ENCODE results near the gene OBI1. TPM values are rescaled to one million over a fixed set of nuclear protein-coding genes. Genes with fewer than 3 reads are reported as not detected.

The OBI1 gene
- total and polyA plus RNA-seq, 3 experiments from 2014 or later: 12.6 to 20.9 (median 20.6) TPM

- H3K4me1 Mint-ChIP-seq: peaks cover 4 to 9% (median 5%) of the 10 kb centered on the region in 3 donors
- Histone ChIP-seq H3K4me1 (ENCODE audit: insufficient read depth, low read length) (no peaks in the 10 kb centered on the region), H3K27ac (ENCODE audit: low read depth, low read length) (no peak overlapping the region), H3K4me3 (ENCODE audit: low read length) (no peak overlapping the region), H3K36me3 (ENCODE audit: insufficient read depth, low read length) (no peaks in the 10 kb centered on the region), H3K27me3 (ENCODE audit: insufficient read depth, low read length, poor library complexity, severe bottlenecking) (peaks cover 25% of the 10 kb centered on the region), H3K9me3 (ENCODE audit: low read length) (no peaks in the 10 kb centered on the region)
- DNase-seq: no peak
- H3K4me3 Mint-ChIP-seq: peak overlapping the region in 2 of 7 donors; percentile 57 to 61
- H3K27me3 Mint-ChIP-seq: peaks cover 59 to 83% of the 10 kb centered on the region in 2 donors
- peak overlapping the region in 1 of 8 donors; percentile 5 for H3K27ac Mint-ChIP-seq
- peaks cover 3 to 31% (median 10%) of the 10 kb centered on the region in 5 donors for H3K9me3 Mint-ChIP-seq
- ChIA-PET POLR2A (no interaction called here), CTCF (no interaction called here)
- no peaks in the 10 kb centered on the region for H3K36me3 Mint-ChIP-seq
Measured at GRCh38 chr13:78586706-78587105, 72.2 kb downstream of the OBI1 start.

- Mint-ChIP-seq H3K4me1 (no peaks in the 10 kb centered on the region), H3K9me3 (peaks cover 0 to 5% (median 0%) of the 10 kb centered on the region in 5 donors), H3K36me3 (no peaks in the 10 kb centered on the region), H3K27me3 (peaks cover 10 to 62% of the 10 kb centered on the region in 2 donors), H3K4me3 (no peak overlapping the region), H3K27ac (no peak overlapping the region)
- Histone ChIP-seq H3K4me1 (ENCODE audit: insufficient read depth, low read length) (no peaks in the 10 kb centered on the region), H3K4me3 (ENCODE audit: low read length) (no peak overlapping the region), H3K36me3 (ENCODE audit: insufficient read depth, low read length) (no peaks in the 10 kb centered on the region), H3K27me3 (ENCODE audit: insufficient read depth, low read length, poor library complexity, severe bottlenecking) (no peaks in the 10 kb centered on the region), H3K9me3 (ENCODE audit: low read length) (no peaks in the 10 kb centered on the region), H3K27ac (ENCODE audit: low read depth, low read length) (no peak overlapping the region)
- no peak for DNase-seq
- ChIA-PET POLR2A (no interaction called here), CTCF (no interaction called here)
Measured at GRCh38 chr13:78576261-78576660, 82.7 kb downstream of the OBI1 start.

GRCh38 chr13:78572459-78572858 lies 86.5 kb downstream of the OBI1 start:
- Mint-ChIP-seq H3K27me3 (peaks cover 10 to 40% of the 10 kb centered on the region in 2 donors), H3K9me3 (peaks cover 0 to 5% (median 0%) of the 10 kb centered on the region in 5 donors), H3K4me1 (no peaks in the 10 kb centered on the region), H3K36me3 (no peaks in the 10 kb centered on the region), H3K4me3 (no peak overlapping the region), H3K27ac (no peak overlapping the region)
- Histone ChIP-seq H3K27me3 (ENCODE audit: insufficient read depth, low read length, poor library complexity, severe bottlenecking) (peaks cover 3% of the 10 kb centered on the region), H3K36me3 (ENCODE audit: insufficient read depth, low read length) (no peaks in the 10 kb centered on the region), H3K27ac (ENCODE audit: low read depth, low read length) (no peak overlapping the region), H3K4me1 (ENCODE audit: insufficient read depth, low read length) (no peaks in the 10 kb centered on the region), H3K9me3 (ENCODE audit: low read length) (no peaks in the 10 kb centered on the region), H3K4me3 (ENCODE audit: low read length) (no peak overlapping the region)
- CTCF ChIA-PET: no interaction called here
- POLR2A ChIA-PET: no interaction called here
- DNase-seq: no peak

GRCh38 chr13:78569029-78569428 lies 89.9 kb downstream of the OBI1 start:
- no peak overlapping the region for H3K27ac ChIP-seq (ENCODE audit: low read depth, low read length)
- H3K36me3 Mint-ChIP-seq: no peaks in the 10 kb centered on the region
- peaks cover 3% of the 10 kb centered on the region for H3K27me3 ChIP-seq (ENCODE audit: insufficient read depth, low read length, poor library complexity, severe bottlenecking)
- H3K4me1 Mint-ChIP-seq: no peaks in the 10 kb centered on the region
- no peak for DNase-seq
- ChIA-PET CTCF (no interaction called here), POLR2A (no interaction called here)
- no peaks in the 10 kb centered on the region for H3K9me3 ChIP-seq (ENCODE audit: low read length)
- H3K27ac Mint-ChIP-seq: no peak overlapping the region
- no peaks in the 10 kb centered on the region for H3K36me3 ChIP-seq (ENCODE audit: insufficient read depth, low read length)
- no peaks in the 10 kb centered on the region for H3K4me1 ChIP-seq (ENCODE audit: insufficient read depth, low read length)
- H3K27me3 Mint-ChIP-seq: peaks cover 11 to 39% of the 10 kb centered on the region in 2 donors
- H3K4me3 ChIP-seq (ENCODE audit: low read length): no peak overlapping the region
- H3K9me3 Mint-ChIP-seq: no peaks in the 10 kb centered on the region
- no peak overlapping the region for H3K4me3 Mint-ChIP-seq

GRCh38 chr13:78566631-78567030 lies 92.3 kb downstream of the OBI1 start:
- no peak overlapping the region for H3K4me3 Mint-ChIP-seq
- POLR2A ChIA-PET: no interaction called here
- H3K4me3 ChIP-seq (ENCODE audit: low read length): no peak overlapping the region
- CTCF ChIA-PET: no interaction called here
- H3K9me3 Mint-ChIP-seq: no peaks in the 10 kb centered on the region
- DNase-seq: no peak
- H3K36me3 ChIP-seq (ENCODE audit: insufficient read depth, low read length): no peaks in the 10 kb centered on the region
- H3K9me3 ChIP-seq (ENCODE audit: low read length): no peaks in the 10 kb centered on the region
- H3K4me1 ChIP-seq (ENCODE audit: insufficient read depth, low read length): no peaks in the 10 kb centered on the region
- H3K27me3 Mint-ChIP-seq: peaks cover 18 to 37% of the 10 kb centered on the region in 2 donors
- no peaks in the 10 kb centered on the region for H3K36me3 Mint-ChIP-seq
- H3K27ac Mint-ChIP-seq: no peak overlapping the region
- H3K27me3 ChIP-seq (ENCODE audit: insufficient read depth, low read length, poor library complexity, severe bottlenecking): peaks cover 3% of the 10 kb centered on the region
- no peak overlapping the region for H3K27ac ChIP-seq (ENCODE audit: low read depth, low read length)
- no peaks in the 10 kb centered on the region for H3K4me1 Mint-ChIP-seq

Other genes with a start within 250 kb of the OBI1 start
- gene POU4F1, start 55.6 kb downstream of the OBI1 start, total RNA-seq: under 1 TPM; 0.07 to 0.09 TPM
- gene POU4F1, start 55.6 kb downstream of the OBI1 start, polyA plus RNA-seq: not detected